Amniotic stem cell (primary cell): ENCODE data around the gene DYRK4.

Experiments
- DNase-seq: peaks from one replicate; lab custom pipeline; 2025; lab: John Stamatoyannopoulos, UW

DYRK4 gene

GRCh38 chr12:4564818-4565217 lies 2.8 kb downstream of the DYRK4 start:
- no peak for DNase-seq

GRCh38 chr12:4566474-4566873 lies 4.5 kb downstream of the DYRK4 start:
- no peak for DNase-seq

GRCh38 chr12:4567073-4567881 lies 5.3 kb downstream of the DYRK4 start:
- no peak for DNase-seq

GRCh38 chr12:4569261-4569660 lies 7.3 kb downstream of the DYRK4 start:
- no peak for DNase-seq

GRCh38 chr12:4572680-4573079 lies 10.7 kb downstream of the DYRK4 start:
- no peak for DNase-seq

- no peak for DNase-seq
Measured at GRCh38 chr12:4579305-4580102, 17.5 kb downstream of the DYRK4 start.

GRCh38 chr12:4580281-4580688 lies 18.3 kb downstream of the DYRK4 start:
- DNase-seq, result no peak

- no peak for DNase-seq
Measured at GRCh38 chr12:4584281-4584680, 22.3 kb downstream of the DYRK4 start.

GRCh38 chr12:4584896-4585295 lies 22.9 kb downstream of the DYRK4 start:
- DNase-seq, result no peak

GRCh38 chr12:4586500-4586899 lies 24.5 kb downstream of the DYRK4 start:
- no peak for DNase-seq

GRCh38 chr12:4587108-4587507 lies 25.1 kb downstream of the DYRK4 start:
- DNase-seq, result no peak

- no peak for DNase-seq
Measured at GRCh38 chr12:4588916-4589315, 26.9 kb downstream of the DYRK4 start.

- DNase-seq, result no peak
Measured at GRCh38 chr12:4589941-4590340, 27.9 kb downstream of the DYRK4 start.

- no peak for DNase-seq
Measured at GRCh38 chr12:4591180-4591687, 29.2 kb downstream of the DYRK4 start.

- DNase-seq, result no peak
Measured at GRCh38 chr12:4595881-4596280, 33.9 kb downstream of the DYRK4 start.

- DNase-seq, result no peak
Measured at GRCh38 chr12:4603421-4603820, 41.4 kb downstream of the DYRK4 start.

- DNase-seq, result no peak
Measured at GRCh38 chr12:4603946-4604345, 41.9 kb downstream of the DYRK4 start.

- DNase-seq, result peak; percentile 74
Measured at GRCh38 chr12:4604684-4605193, 42.7 kb downstream of the DYRK4 start.

GRCh38 chr12:4607056-4607455 lies 45.0 kb downstream of the DYRK4 start:
- no peak for DNase-seq

- no peak for DNase-seq
Measured at GRCh38 chr12:4609071-4609470, 47.1 kb downstream of the DYRK4 start.

- no peak for DNase-seq
Measured at GRCh38 chr12:4610481-4610880, 48.5 kb downstream of the DYRK4 start.

- no peak for DNase-seq
Measured at GRCh38 chr12:4615667-4616066, 53.7 kb downstream of the DYRK4 start.

- no peak for DNase-seq
Measured at GRCh38 chr12:4621511-4621910, 59.5 kb downstream of the DYRK4 start.
